ENCODE results near the gene PPP1R9B.

The PPP1R9B gene

DNA sequence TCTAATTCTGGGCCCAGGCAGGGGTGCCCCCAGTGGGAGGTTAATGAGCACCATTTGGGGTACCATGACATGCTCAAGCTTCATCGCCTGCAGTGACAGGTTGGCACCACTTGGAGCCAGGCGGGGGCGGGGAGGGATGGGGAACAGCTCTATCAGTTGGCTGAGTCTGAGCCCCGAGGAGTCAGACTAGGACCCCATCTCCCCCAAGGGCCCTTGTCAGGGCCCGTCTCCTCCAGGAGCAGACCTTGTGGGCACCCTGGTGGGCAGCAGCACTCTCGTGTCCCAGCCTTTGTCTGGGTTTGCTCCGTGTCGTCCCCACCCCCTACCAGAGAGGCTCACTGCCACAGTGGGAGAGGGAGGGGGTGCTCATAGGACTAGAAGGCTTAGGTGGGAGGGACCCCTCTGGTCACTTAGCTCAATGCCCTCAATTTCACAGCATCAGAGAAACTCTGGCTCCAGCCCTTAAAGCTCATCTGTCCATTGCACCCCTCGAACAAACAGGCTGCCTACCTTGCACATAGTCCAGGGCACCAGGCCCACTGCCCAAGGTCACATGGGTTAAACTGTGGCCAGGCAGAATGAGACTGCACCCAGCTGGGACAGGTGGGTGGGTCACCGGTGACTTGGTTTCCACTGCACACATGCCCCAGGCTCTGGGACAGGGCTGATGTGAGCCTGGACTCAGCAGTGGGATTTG, 4.1 kb downstream of the PPP1R9B start:
- ChIA-PET CTCF (interaction anchor here (0.7 to 10.7 kb wide), 11 partner anchors 9 to 54 kb away, joined by 3 to 96 read pairs (median 3); partner anchors contain the start of gene SGCA), POLR2A (interaction anchor here (0.7 kb wide), 1 partner anchor 15 kb away, joined by 5 read pairs; no protein-coding TSS in a partner anchor)
- TF ChIP-seq, protein P1, sequence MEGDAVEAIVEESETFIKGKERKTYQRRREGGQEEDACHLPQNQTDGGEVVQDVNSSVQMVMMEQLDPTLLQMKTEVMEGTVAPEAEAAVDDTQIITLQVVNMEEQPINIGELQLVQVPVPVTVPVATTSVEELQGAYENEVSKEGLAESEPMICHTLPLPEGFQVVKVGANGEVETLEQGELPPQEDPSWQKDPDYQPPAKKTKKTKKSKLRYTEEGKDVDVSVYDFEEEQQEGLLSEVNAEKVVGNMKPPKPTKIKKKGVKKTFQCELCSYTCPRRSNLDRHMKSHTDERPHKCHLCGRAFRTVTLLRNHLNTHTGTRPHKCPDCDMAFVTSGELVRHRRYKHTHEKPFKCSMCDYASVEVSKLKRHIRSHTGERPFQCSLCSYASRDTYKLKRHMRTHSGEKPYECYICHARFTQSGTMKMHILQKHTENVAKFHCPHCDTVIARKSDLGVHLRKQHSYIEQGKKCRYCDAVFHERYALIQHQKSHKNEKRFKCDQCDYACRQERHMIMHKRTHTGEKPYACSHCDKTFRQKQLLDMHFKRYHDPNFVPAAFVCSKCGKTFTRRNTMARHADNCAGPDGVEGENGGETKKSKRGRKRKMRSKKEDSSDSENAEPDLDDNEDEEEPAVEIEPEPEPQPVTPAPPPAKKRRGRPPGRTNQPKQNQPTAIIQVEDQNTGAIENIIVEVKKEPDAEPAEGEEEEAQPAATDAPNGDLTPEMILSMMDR (IDR thresholded peaks at IDR 0.05; ENCODE audit: control extremely low read depth, extremely low read depth, low read depth, missing control alignments), result no peak
- DNase-seq (ENCODE audit: extremely low spot score), result no peak

DNA sequence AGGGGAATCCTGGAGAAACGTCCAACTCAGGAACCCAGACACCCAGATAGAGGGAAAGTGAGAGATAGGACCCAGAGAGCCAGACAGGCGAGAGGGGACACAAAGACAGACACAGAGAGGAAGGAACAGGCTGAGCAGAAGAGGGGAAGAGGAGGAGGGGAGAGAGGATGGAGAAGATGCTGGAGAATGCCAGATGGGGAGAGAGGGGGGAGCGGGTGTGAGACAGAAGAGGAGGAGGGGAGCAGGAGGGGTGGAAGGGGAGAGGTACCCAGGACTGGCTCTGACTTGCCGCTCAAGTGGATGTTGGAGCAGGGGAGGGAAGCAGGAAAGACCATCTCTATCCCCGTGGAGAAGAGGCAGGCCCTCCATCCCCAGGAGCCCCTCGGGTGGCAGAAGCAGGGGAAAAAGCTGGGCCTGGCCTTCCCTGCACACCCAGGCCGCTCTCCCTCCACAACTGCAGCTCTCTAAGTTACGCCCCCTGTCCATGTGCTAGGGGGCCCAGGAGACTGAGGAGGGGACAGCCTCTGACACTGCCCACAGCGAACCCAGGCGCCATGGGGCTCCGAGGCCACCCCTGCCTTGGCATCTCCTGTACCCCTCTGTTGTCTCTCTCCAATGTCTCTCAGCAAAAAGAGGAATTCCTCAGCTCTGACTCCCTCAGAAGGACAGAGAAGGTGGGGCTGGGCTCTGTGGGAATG, 4.8 kb downstream of the PPP1R9B start:
- ChIA-PET POLR2A (interaction anchor here (0.7 kb wide), 1 partner anchor 15 kb away, joined by 5 read pairs; no protein-coding TSS in a partner anchor), CTCF (interaction anchor here (0.7 to 10.7 kb wide), 10 partner anchors 10 to 51 kb away, joined by 3 to 96 read pairs (median 4); partner anchors contain the start of gene SGCA)
- DNase-seq (ENCODE audit: extremely low spot score), result no peak
- TF ChIP-seq, protein P1 (IDR thresholded peaks at IDR 0.05; ENCODE audit: control extremely low read depth, extremely low read depth, low read depth, missing control alignments), result no peak

DNA sequence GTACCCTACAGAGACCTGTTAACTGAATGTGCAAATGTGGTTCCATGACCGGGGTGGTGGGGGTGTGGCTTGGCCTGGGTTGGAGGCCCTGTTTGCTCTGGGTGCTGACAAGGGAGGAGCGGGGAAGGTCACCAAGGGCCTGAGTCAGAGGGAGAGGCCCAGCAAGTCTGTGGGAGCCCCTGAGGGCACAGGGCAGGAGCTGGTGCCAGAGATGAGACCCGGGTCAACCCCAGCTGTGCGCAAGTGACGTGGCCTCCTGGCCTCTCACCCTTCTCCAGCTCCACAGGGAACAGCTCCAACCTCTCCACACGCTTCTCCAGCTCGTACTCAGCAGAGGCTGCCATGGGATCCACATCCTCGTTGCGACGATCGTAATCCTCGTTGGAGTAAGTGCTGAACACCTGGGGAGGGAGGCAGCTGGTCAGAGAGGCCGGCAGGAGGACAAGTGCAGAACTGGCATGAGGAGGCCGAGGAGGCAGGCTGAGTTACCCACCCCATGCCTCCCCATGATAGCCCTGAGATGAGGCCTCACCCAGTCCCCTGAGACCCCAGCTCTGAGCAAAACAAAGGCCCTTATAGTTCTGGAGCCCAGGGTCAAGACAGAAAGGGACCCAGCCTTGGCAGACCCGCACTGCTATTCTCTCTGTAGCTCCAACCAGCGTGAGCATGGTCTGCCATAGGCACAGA, 5.5 kb downstream of the PPP1R9B start:
- TF ChIP-seq, protein P1 (IDR thresholded peaks at IDR 0.05; ENCODE audit: control extremely low read depth, extremely low read depth, low read depth, missing control alignments), result no peak
- ChIA-PET CTCF (interaction anchor here (1.1 to 10.7 kb wide), 8 partner anchors 9 to 51 kb away, joined by 3 to 96 read pairs (median 6); no protein-coding TSS in a partner anchor), POLR2A (no interaction called here)
- no peak for DNase-seq (ENCODE audit: extremely low spot score)

DNA sequence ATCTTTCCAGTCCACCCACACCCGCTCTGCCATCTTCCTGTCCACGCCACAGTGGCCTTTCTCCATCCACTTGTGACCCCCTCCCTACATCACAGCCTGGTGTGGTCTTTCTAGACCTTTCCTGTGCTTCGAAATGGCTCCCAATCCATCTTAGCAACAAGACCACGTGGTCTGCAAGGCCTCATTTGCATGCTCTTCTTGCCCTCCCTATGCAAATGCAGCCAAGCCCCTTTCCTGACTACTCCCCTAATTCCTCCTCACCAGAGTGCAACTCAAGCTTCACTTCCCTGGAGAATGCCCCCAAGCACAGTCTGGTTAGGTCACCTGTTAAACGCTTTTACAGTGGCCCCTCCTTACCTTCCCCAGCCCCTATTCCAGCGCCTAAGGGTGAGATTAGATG, 6.1 kb downstream of the PPP1R9B start:
- no peak for DNase-seq (ENCODE audit: extremely low spot score)
- CTCF ChIA-PET, result interaction anchor here (1.1 to 10.7 kb wide), 7 partner anchors 9 to 56 kb away, joined by 3 to 96 read pairs (median 5); no protein-coding TSS in a partner anchor
- TF ChIP-seq, protein P1 (IDR thresholded peaks at IDR 0.05; ENCODE audit: control extremely low read depth, extremely low read depth, low read depth, missing control alignments), result no peak
- POLR2A ChIA-PET, result no interaction called here

DNA sequence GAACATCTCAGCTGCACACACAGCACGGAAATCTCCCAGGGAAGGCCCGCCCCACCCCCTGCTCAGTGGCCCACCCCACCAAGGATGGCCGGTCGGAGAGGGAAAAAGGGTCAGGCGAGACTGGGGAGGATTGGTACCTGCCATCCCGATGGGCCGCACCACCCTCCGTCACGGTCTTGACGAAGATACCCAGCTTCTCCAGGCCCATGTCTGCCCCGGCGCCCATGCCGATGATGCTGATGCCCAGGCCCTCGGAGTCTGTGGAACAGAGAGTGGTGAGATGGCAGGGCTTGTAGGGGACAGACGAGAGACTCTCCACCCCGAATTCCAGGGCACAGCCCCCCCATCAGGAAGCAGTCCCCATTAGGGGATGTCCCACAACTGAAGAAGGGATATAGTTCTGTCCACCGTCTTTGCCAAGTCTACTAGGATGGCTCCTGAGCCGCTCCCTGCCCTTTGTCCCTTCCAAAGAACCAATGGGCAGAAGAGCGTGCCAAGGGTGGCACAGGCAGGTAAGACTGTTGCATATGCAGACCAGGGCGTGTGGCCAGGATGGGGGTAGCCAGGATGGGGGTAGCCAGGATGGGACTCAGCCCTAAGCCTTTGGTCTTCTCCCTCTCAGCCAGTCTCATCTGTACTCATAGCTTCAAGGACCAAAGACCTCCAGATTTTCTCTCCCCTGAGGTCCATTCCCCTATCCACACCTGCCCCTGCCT, 6.9 kb downstream of the PPP1R9B start:
- TF ChIP-seq, protein P1 (IDR thresholded peaks at IDR 0.05; ENCODE audit: control extremely low read depth, extremely low read depth, low read depth, missing control alignments), result no peak
- ChIA-PET POLR2A (interaction anchor here (1.2 kb wide), 1 partner anchor 8 kb away, joined by 3 read pairs; no protein-coding TSS in a partner anchor), CTCF (interaction anchor here (1.1 to 10.7 kb wide), 7 partner anchors 8 to 56 kb away, joined by 3 to 96 read pairs (median 7); no protein-coding TSS in a partner anchor)
- no peak for DNase-seq (ENCODE audit: extremely low spot score)

All from GM10248 (cell line).